ENCODE results near the gene MCCC1. TPM values are rescaled to one million over a fixed set of nuclear protein-coding genes. Genes with fewer than 3 reads are reported as not detected.

Gene MCCC1
- total and polyA plus RNA-seq, 10 of the 15 experiments (the other 5 are each of a cell fraction or from before 2014, with no cell fraction given), result 35.0 to 71.7 (median 47.0) TPM

GRCh38 chr3:183061391-183062172 is 37.7 kb downstream of the MCCC1 start:
- intact Hi-C loops (cut with micrococcal nuclease; ENCODE audit: unreplicated experiment), result no loop called here
- ChIA-PET POLR2A (no interaction called here), SMC1A (ENCODE audit: uncharacterized antibody, unreplicated experiment) (no interaction called here), RAD21 (ENCODE audit: unreplicated experiment) (no interaction called here), CTCF (no interaction called here)
- H3K79me2 ChIP-seq (ENCODE audit: control insufficient read depth, insufficient read depth, low read length), result no peaks in the 10 kb centered on the region
- H3K9ac ChIP-seq (ENCODE audit: control insufficient read depth, insufficient read depth, low read length), result no peak overlapping the region
- 57% methylated on average over 6 of the region's 6 CpGs for WGBS (ENCODE audit: insufficient coverage, insufficient replicate concordance, low lambda C conversion rate, missing lambda C conversion rate)
- H4K20me1 ChIP-seq (ENCODE audit: control insufficient read depth, insufficient read depth), result no peaks in the 10 kb centered on the region
- no peaks in the 10 kb centered on the region; a peak in 1 of 4 replicates for H3K36me3 ChIP-seq (ENCODE audit: control insufficient read depth in 2 of 2, insufficient read depth in 2 of 2, low read length in 1 of 2)
- ATAC-seq, result no peak
- H3K4me3 ChIP-seq, result no peak overlapping the region
- in situ Hi-C loops (cut with MboI), result no loop called here
- TF ChIP-seq CTCF (IDR thresholded peaks at IDR 0.05 in 2 of 3, conservative IDR thresholded peaks at IDR 0.05 in 1 of 3; ENCODE audit: control insufficient read depth in 2 of 3, extremely low read depth in 1 of 3, insufficient read depth in 1 of 3, low read depth in 3 of 3, low read length in 3 of 3), result no peak
- no peak for TF ChIP-seq NRF1 (conservative IDR thresholded peaks at IDR 0.05; ENCODE audit: low read depth, low read length)
- no peak for TF ChIP-seq JUNB (IDR thresholded peaks at IDR 0.05)
- TF ChIP-seq EP300 (IDR thresholded peaks at IDR 0.05; ENCODE audit: borderline replicate concordance in 1 of 2, control insufficient read depth in 1 of 2, low read depth in 2 of 2, low read length in 2 of 2), result no peak
- TF ChIP-seq KDM1A (IDR thresholded peaks at IDR 0.05; ENCODE audit: borderline replicate concordance), result no peak
- TF ChIP-seq BACH1 (IDR thresholded peaks at IDR 0.05; ENCODE audit: borderline replicate concordance), result no peak
- FAIRE-seq, result no peak
- no peaks in the 10 kb centered on the region for H3K4me1 ChIP-seq (ENCODE audit: control insufficient read depth, insufficient read depth, low read length)
- H3K9me3 ChIP-seq (replicated peaks; ENCODE audit: control insufficient read depth, insufficient read depth, low read length), result no peaks in the 10 kb centered on the region
- H3K27me3 ChIP-seq (replicated peaks in 1 of 2; ENCODE audit: control insufficient read depth in 2 of 2, insufficient read depth in 2 of 2, low read length in 1 of 2), result no peaks in the 10 kb centered on the region
- BruUV-seq (replicated peaks), result no TSS peak
- H2AFZ ChIP-seq (ENCODE audit: control insufficient read depth, low read depth, low read length), result no peak overlapping the region
- H3K27ac ChIP-seq (ENCODE audit: control insufficient read depth, insufficient read depth), result no peak overlapping the region
- no peak for DNase-seq (ENCODE audit: low read depth, low spot score)
- no peak overlapping the region for H3K4me2 ChIP-seq (ENCODE audit: control insufficient read depth, insufficient read depth)

Data from GM12878 (cell line).